LNCAP (cell line): Measurements from ENCODE around the gene HSD17B1.

Source experiments
- TF ChIP-seq, protein P1 (sequence below): fragments of 450-650 bp; IDR thresholded peaks from 2 replicates; pipeline ENCODE4 v1.5.1; 2017; ENCODE audit warnings: mild to moderate bottlenecking

Gene HSD17B1

DNA sequence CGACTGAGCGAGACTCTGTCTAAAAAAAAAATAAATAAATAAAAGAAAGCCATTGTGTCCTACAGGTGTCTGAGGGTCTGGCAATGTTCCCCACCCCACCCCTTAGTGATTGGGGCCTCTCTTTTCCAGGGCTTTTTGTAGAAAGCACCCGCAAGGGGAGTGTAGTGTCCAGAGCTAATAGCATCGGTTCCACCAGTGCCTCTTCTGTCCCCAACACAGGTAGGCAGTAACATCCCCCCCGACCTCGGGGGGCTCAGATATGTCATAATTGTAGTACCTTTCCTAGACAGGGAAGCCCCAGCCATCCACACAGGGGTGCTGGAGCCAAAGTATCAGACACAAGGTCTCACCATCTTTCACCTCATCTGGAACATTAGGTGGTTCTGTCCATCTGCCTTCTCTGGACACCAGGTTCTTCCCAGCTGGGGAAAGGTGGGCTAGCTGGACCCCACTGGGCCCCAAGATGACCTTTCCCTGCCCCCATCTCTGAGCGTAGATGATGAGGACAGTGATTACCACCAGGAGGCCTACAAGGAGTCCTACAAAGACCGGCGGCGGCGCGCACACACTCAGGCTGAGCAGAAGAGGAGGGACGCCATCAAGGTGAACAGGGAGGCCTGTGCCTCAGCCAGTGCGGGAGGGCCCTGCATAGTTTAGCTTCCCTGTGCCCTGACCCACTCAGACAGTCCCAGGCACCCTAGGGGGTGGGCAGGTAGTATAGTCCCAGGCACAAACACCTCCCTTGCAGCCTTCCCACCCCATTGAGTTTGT is 15.8 kb downstream of the HSD17B1 start:
- TF ChIP-seq, protein P1, sequence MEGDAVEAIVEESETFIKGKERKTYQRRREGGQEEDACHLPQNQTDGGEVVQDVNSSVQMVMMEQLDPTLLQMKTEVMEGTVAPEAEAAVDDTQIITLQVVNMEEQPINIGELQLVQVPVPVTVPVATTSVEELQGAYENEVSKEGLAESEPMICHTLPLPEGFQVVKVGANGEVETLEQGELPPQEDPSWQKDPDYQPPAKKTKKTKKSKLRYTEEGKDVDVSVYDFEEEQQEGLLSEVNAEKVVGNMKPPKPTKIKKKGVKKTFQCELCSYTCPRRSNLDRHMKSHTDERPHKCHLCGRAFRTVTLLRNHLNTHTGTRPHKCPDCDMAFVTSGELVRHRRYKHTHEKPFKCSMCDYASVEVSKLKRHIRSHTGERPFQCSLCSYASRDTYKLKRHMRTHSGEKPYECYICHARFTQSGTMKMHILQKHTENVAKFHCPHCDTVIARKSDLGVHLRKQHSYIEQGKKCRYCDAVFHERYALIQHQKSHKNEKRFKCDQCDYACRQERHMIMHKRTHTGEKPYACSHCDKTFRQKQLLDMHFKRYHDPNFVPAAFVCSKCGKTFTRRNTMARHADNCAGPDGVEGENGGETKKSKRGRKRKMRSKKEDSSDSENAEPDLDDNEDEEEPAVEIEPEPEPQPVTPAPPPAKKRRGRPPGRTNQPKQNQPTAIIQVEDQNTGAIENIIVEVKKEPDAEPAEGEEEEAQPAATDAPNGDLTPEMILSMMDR: no peak

DNA sequence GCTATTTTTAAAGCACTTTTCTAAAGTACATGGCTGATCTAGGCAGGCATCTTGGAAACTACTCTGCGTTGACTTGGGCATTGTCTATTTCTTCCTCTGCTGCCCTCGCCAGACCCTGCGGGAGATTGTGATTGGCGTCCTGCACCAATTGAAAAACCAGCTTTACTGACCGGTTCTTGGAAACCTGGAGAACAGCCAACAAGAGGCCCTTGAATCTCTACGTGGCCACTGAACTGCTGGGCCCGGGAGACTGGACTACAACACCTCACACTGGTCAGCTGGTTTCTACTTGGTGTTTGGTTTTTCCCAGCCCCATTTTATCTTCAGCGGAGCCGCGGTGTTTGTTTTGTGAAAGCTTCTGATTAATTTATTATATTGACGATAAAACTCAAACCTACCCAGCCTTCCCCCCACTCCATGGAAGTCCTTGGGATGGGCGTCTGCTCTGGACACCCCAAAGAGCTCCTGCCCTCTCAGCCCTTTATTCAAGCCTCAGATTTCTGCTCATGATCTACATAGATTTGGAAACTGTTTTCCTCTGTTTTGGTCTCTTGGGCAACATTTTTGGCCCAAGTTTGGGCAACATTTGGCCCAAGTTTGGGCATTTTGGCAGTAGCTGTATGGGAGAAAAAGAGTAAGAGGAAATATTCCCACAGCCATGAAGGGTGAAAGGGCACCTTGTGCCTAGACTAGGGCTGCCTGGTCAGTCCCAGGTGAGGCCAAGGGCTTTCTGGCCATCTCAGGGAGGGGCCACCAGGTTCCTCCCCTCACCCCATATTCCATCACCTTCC is 18.9 kb downstream of the HSD17B1 start:
- TF ChIP-seq, protein P1: no peak

DNA sequence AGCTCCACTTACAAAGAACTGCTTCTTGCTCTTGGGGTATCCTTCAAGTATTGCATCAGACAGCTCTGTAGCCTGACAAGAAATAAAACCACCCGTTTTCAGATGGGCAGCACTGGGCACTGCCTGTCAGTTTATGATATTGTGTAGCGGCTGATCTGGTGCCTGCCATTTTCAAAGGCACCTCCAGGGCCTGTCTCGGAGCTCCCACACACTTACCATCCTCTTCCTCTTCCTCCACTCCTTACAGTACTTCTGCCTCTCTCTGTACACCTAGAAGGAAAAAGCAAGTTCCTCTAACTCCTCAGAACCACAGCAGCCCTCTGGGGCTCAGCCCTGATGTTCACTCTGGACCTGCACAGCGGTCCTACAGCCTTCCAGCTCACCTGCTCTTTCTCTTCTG is 20.4 kb downstream of the HSD17B1 start:
- TF ChIP-seq, protein P1: no peak

DNA sequence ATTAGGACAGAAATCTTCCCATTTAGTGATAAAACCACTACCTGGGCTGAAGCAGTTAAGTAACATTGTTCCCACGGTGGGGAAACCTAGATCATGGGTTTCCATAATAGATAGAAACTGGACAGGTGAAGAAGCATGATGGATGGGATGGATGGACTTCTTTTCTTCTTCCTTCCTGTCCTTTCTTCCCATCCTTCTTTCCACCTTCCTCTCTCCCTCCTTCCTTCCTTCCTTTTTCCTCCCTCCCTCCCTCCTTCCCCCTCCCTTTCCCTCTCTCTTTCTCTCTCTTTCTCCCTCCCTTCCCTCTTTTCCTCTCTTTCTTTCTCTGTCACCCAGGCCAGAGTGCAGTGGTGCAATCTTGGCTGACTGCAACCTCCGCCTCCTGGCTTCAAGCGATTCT is 21.7 kb downstream of the HSD17B1 start:
- TF ChIP-seq, protein P1: no peak

DNA sequence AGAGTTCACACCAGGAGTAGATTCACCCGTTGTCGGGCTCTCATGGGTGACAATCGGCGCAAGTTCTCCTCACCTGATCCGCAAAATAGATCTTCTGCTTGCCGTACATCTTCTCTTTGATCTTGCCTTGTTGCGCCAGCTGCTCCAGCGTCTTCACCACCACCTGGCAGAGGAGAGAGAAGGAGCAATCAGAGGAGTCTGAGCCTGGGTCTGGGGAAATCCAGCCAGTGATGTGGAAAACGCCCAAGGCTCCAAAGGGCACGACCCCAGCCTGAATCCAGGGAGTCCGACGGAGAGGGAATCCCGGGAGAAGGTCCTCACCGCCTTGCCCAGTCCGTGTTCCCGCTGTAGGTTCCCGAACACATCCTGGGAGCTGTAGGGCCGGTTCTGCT is 24.4 kb downstream of the HSD17B1 start:
- TF ChIP-seq, protein P1: no peak

DNA sequence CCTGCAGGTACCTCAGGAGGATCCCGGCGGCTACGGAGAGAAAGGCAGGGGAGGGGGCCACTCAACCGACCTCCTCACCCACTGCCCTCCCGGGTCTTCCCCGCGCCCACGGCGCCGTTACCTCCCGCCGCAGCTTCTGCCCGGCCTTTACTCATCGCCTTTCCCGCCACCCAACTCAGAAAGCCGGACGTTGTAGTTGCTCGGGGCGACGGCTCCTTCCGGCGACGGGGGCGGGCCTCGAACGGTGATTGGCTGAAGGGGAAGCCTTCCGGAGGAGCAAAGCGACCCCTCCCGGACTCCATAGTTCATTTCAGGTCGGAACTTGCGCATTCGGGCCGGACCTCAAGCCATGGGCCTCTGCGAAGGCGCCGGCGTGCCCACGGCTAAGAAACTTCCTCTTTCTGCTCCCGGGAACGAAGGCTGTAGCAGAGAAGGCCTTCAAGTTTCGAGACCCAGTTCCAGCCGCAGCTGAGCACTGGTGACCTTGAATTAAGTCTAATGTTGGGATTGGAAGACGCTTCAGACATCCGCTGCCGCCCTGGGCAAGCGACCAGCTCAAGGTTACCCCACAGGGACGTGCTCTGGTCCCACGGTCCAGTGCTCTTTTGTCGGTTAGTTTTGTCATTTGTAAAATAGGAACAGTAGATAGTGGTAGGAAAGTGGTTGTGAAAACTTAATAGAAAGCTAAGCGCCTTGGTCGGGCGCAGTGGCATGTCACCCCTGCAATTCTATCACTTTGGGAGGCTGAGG is 25.0 kb downstream of the HSD17B1 start, which contains the start of gene PSMC3IP:
PSMC3IP (minus strand) TSS at position 198 of the 750 bp plus-strand sequence; CDS start at position 155, 43 bp downstream.
- TF ChIP-seq, protein P1: peak; percentile 30

DNA sequence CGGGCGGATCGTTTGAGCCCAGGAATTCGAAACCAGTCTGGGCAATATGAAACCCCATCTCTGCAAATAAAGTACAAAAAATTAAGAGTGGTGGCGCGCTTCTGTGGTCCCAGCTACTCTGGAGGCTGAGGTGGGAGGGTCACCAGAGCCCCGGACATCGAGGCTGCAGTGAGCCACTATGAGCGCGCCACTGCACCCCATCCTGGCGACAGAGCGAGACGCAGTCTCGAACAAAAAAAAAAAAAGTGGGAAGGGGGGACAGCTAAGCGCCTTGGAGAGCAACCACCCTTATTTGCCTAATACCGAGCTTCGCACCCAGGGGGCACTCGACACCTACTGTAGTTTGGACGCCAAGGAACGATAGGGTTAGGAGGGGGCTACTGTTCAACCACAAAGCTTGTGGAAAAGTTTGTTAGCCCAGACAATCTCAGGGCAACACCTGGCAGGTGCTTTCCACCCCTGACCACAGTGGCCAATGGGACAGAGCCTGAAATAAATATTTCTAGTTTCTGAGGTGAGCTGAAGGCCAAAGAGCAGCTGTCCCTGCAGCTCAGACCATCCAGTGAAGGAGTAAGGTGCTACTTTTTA is 25.7 kb downstream of the HSD17B1 start:
- TF ChIP-seq, protein P1: peak; percentile 69
